NCI-H1048 (cell line): ENCODE data around the gene PCDHA1.

Source experiments
- DNase-seq: peaks from one replicate; lab custom pipeline; 2025; lab: John Stamatoyannopoulos, UW

PCDHA1 gene

GRCh38 chr5:140988608-140989007, 202.7 kb downstream of the PCDHA1 start:
- DNase-seq, result no peak

GRCh38 chr5:140989254-140990020, 203.5 kb downstream of the PCDHA1 start:
- no peak for DNase-seq

GRCh38 chr5:140992828-140993227, 206.9 kb downstream of the PCDHA1 start:
- DNase-seq, result no peak

- DNase-seq, result no peak
Observed at GRCh38 chr5:140996060-140996459, 210.1 kb downstream of the PCDHA1 start.

GRCh38 chr5:140998921-140999410, 213.0 kb downstream of the PCDHA1 start:
- no peak for DNase-seq

- DNase-seq, result no peak
Observed at GRCh38 chr5:141001446-141001843, 215.5 kb downstream of the PCDHA1 start.

- no peak for DNase-seq
Observed at GRCh38 chr5:141001844-141002604, 216.1 kb downstream of the PCDHA1 start.

GRCh38 chr5:141002605-141002965, 216.6 kb downstream of the PCDHA1 start:
- no peak for DNase-seq

- no peak for DNase-seq
Observed at GRCh38 chr5:141003031-141003430, 217.1 kb downstream of the PCDHA1 start.

GRCh38 chr5:141003791-141004611, 218.1 kb downstream of the PCDHA1 start:
- no peak for DNase-seq

GRCh38 chr5:141007791-141008190, 221.9 kb downstream of the PCDHA1 start:
- DNase-seq, result no peak

GRCh38 chr5:141010047-141010793, 224.3 kb downstream of the PCDHA1 start:
- DNase-seq, result no peak

GRCh38 chr5:141017943-141018342, 232.0 kb downstream of the PCDHA1 start:
- DNase-seq, result no peak

GRCh38 chr5:141022384-141022783, 236.4 kb downstream of the PCDHA1 start:
- DNase-seq, result no peak

- no peak for DNase-seq
Observed at GRCh38 chr5:141031006-141031405, 245.1 kb downstream of the PCDHA1 start.

- DNase-seq, result no peak
Observed at GRCh38 chr5:141032626-141033025, 246.7 kb downstream of the PCDHA1 start.

GRCh38 chr5:141039061-141039460, 253.1 kb downstream of the PCDHA1 start:
- DNase-seq, result no peak

- DNase-seq, result no peak
Observed at GRCh38 chr5:141039517-141039916, 253.6 kb downstream of the PCDHA1 start.

- DNase-seq, result peak; percentile 13
Observed at GRCh38 chr5:141040093-141040770, 254.3 kb downstream of the PCDHA1 start.

GRCh38 chr5:141040771-141041426, 255.0 kb downstream of the PCDHA1 start:
- DNase-seq, result peak; percentile 84

- DNase-seq, result no peak
Observed at GRCh38 chr5:141041427-141041785, 255.5 kb downstream of the PCDHA1 start.
